ENCODE data around the gene INAVA.
"Not testable (repeated sequence)": the region's sequence is repeated elsewhere in the genome, so short reads cannot be mapped to it uniquely, and the experiment has no call there.

- not testable (repeated sequence) for TF ChIP-seq CTCF, POLR2A (IDR thresholded peaks at IDR 0.05)
These were observed 35.6 kb downstream of the INAVA start for GRCh38 chr1:200930285-200930684.
